ENCODE data around the gene SYN1.

GRCh38 chrX:47662144-47662657, 42.5 kb upstream of the SYN1 start:
- TF ChIP-seq, protein P1, sequence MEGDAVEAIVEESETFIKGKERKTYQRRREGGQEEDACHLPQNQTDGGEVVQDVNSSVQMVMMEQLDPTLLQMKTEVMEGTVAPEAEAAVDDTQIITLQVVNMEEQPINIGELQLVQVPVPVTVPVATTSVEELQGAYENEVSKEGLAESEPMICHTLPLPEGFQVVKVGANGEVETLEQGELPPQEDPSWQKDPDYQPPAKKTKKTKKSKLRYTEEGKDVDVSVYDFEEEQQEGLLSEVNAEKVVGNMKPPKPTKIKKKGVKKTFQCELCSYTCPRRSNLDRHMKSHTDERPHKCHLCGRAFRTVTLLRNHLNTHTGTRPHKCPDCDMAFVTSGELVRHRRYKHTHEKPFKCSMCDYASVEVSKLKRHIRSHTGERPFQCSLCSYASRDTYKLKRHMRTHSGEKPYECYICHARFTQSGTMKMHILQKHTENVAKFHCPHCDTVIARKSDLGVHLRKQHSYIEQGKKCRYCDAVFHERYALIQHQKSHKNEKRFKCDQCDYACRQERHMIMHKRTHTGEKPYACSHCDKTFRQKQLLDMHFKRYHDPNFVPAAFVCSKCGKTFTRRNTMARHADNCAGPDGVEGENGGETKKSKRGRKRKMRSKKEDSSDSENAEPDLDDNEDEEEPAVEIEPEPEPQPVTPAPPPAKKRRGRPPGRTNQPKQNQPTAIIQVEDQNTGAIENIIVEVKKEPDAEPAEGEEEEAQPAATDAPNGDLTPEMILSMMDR (IDR thresholded peaks at IDR 0.05), result no peak
- no peak for TF ChIP-seq POLR2A (IDR thresholded peaks at IDR 0.05)
